Stimulated activated CD8-positive, alpha-beta memory T cell treated with anti-CD3 and anti-CD28 coated beads, Interleukin-15, amount 100 ng/mL, for 48 hours (primary cell): Measurements from ENCODE around the gene CHFR.
"Not testable (repeated sequence)": the region's sequence is repeated elsewhere in the genome, so short reads cannot be mapped to it uniquely, and the experiment has no call there.

Source experiments
- DNase-seq, 2 donors: peaks; one replicate each; pipeline ENCODE4 v3.0.0-alpha.2; 2020; ENCODE audit warnings: low read depth in 2 of 2

CHFR gene

GRCh38 chr12:132874175-132874574, 13.2 kb downstream of the CHFR start:
- DNase-seq, result no peak

GRCh38 chr12:132873724-132874123, 13.7 kb downstream of the CHFR start:
- peak; percentile 4 to 13 for DNase-seq

GRCh38 chr12:132872975-132873421, 14.4 kb downstream of the CHFR start:
- DNase-seq, result peak in 1 of 2 donors; percentile 15

GRCh38 chr12:132872073-132872855, 15.1 kb downstream of the CHFR start:
- no peak for DNase-seq

GRCh38 chr12:132869551-132869950, 17.9 kb downstream of the CHFR start:
- DNase-seq, result no peak

- no peak for DNase-seq
Measured at GRCh38 chr12:132866251-132866828, 21.1 kb downstream of the CHFR start.

GRCh38 chr12:132861558-132861957, 25.8 kb downstream of the CHFR start:
- DNase-seq, result no peak

GRCh38 chr12:132858718-132859266, 28.6 kb downstream of the CHFR start:
- DNase-seq, result no peak

GRCh38 chr12:132857019-132857418, 30.4 kb downstream of the CHFR start:
- not testable (repeated sequence) for DNase-seq

GRCh38 chr12:132856581-132856980, 30.8 kb downstream of the CHFR start:
- no peak for DNase-seq

- DNase-seq, result not testable (repeated sequence)
Measured at GRCh38 chr12:132855211-132855610, 32.2 kb downstream of the CHFR start.

- no peak for DNase-seq
Measured at GRCh38 chr12:132853285-132854092, 33.9 kb downstream of the CHFR start.

- no peak for DNase-seq
Measured at GRCh38 chr12:132852496-132852895, 34.9 kb downstream of the CHFR start.

GRCh38 chr12:132851465-132851864, 35.9 kb downstream of the CHFR start:
- DNase-seq, result no peak

GRCh38 chr12:132850291-132850690, 37.1 kb downstream of the CHFR start:
- no peak for DNase-seq

GRCh38 chr12:132848521-132848920, 38.9 kb downstream of the CHFR start:
- no peak for DNase-seq

GRCh38 chr12:132847363-132848356, 39.7 kb downstream of the CHFR start:
- no peak for DNase-seq

- not testable (repeated sequence) for DNase-seq
Measured at GRCh38 chr12:132844681-132845080, 42.7 kb downstream of the CHFR start.

- no peak for DNase-seq
Measured at GRCh38 chr12:132842449-132843045, 44.9 kb downstream of the CHFR start.

- DNase-seq, result no peak
Measured at GRCh38 chr12:132841151-132841550, 46.3 kb downstream of the CHFR start.

- DNase-seq, result no peak
Measured at GRCh38 chr12:132840536-132840935, 46.9 kb downstream of the CHFR start.
